ENCODE results near the gene SPG7. TPM values are rescaled to one million over a fixed set of nuclear protein-coding genes. Genes with fewer than 3 reads are reported as not detected.

Gene SPG7
- total RNA-seq, 6 experiments from 2014 or later = 44.0 to 70.5 (median 57.0) TPM

GRCh38 chr16:89538286-89538685, 30.1 kb downstream of the SPG7 start:
- ATAC-seq = no peak
- whole genome bisulfite sequencing (ENCODE audit: insufficient coverage, low coverage, low lambda C conversion rate, missing lambda C conversion rate) = 100% methylated on average over 1 of the region's 12 CpGs
- H3K4me3 ChIP-seq = no peak overlapping the region

GRCh38 chr16:89540557-89540956, 32.4 kb downstream of the SPG7 start:
- Histone ChIP-seq H3K27ac (no peak overlapping the region), H3K36me3 (peaks cover 0 to 14% (median 5%) of the 10 kb centered on the region in 4 donors), H3K27me3 (no peaks in the 10 kb centered on the region), H3K9me3 (no peaks in the 10 kb centered on the region), H3K4me3 (no peak overlapping the region), H3K4me1 (peaks cover 0 to 14% (median 4%) of the 10 kb centered on the region in 4 donors)
- no peak for DNase-seq
- WGBS (ENCODE audit: insufficient coverage, low coverage, low lambda C conversion rate, missing lambda C conversion rate) = 91% methylated on average over 12 of the region's 13 CpGs
- no peak for TF ChIP-seq CTCF (IDR thresholded peaks at IDR 0.05)
- no peak for TF ChIP-seq POLR2A (IDR thresholded peaks at IDR 0.05)
- intact Hi-C loops (cut with DNase I) = no loop called here
- no peak for ATAC-seq

More at GRCh38 chr16:89538286-89538685, 30.1 kb downstream of the SPG7 start:
- Histone ChIP-seq H3K4me1 (peaks cover 0 to 18% (median 7%) of the 10 kb centered on the region in 4 donors), H3K27me3 (no peaks in the 10 kb centered on the region), H3K36me3 (peaks cover 0 to 17% (median 5%) of the 10 kb centered on the region in 4 donors), H3K9me3 (no peaks in the 10 kb centered on the region), H3K27ac (no peak overlapping the region)
- intact Hi-C loops (cut with DNase I) = no loop called here
- TF ChIP-seq CTCF (IDR thresholded peaks at IDR 0.05) (no peak), POLR2A (IDR thresholded peaks at IDR 0.05) (no peak)
- no peak for DNase-seq

GRCh38 chr16:89541792-89542191, 33.6 kb downstream of the SPG7 start:
- no peak overlapping the region for H3K27ac ChIP-seq
- intact Hi-C loops (cut with DNase I) = no loop called here
- peaks cover 0 to 15% (median 8%) of the 10 kb centered on the region in 4 donors for H3K36me3 ChIP-seq
- no peaks in the 10 kb centered on the region for H3K9me3 ChIP-seq
- peaks cover 0 to 22% (median 7%) of the 10 kb centered on the region in 4 donors for H3K4me1 ChIP-seq
- WGBS (ENCODE audit: insufficient coverage, low coverage, low lambda C conversion rate, missing lambda C conversion rate) = 100% methylated on average over 3 of the region's 21 CpGs
- ATAC-seq (no peak), DNase-seq (no peak)
- no peaks in the 10 kb centered on the region for H3K27me3 ChIP-seq
- no peak overlapping the region for H3K4me3 ChIP-seq
- TF ChIP-seq POLR2A (IDR thresholded peaks at IDR 0.05) = no peak

DNA sequence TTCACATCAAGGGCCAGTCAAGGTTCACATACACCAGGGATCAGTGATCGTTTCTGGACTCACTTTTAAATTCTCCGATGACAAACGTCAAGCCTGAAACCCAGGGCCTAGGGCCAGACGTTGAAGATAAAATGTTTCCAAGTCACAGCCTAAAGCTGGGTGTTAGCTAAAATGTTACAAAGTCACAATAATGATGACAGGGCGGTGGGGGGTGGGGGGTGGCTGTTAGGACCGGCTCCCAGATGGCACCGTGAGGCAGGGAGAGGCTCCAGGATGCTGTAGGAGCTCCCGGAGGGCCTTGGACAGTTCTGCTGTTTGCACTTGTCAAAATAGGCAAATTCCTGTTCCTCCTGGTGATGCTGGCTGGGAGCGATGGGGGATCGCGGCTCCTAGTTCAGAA, 35.9 kb downstream of the SPG7 start:
- H3K27ac ChIP-seq = no peak overlapping the region
- DNase-seq (no peak), ATAC-seq (no peak)
- no peak for TF ChIP-seq CTCF (IDR thresholded peaks at IDR 0.05)
- TF ChIP-seq POLR2A (IDR thresholded peaks at IDR 0.05) = no peak
- intact Hi-C loops (cut with DNase I) = no loop called here
- H3K27me3 ChIP-seq = no peaks in the 10 kb centered on the region
- peaks cover 0 to 25% (median 6%) of the 10 kb centered on the region in 4 donors for H3K36me3 ChIP-seq
- no peaks in the 10 kb centered on the region for H3K9me3 ChIP-seq
- no peak overlapping the region for H3K4me3 ChIP-seq
- 89% methylated on average over 7 of the region's 11 CpGs for WGBS (ENCODE audit: insufficient coverage, low coverage, low lambda C conversion rate, missing lambda C conversion rate)
- peaks cover 0 to 22% (median 7%) of the 10 kb centered on the region in 4 donors for H3K4me1 ChIP-seq

GRCh38 chr16:89544713-89545043, 36.5 kb downstream of the SPG7 start:
- H3K36me3 ChIP-seq = peaks cover 0 to 30% (median 6%) of the 10 kb centered on the region in 4 donors
- intact Hi-C loops (cut with DNase I) = no loop called here

More at GRCh38 chr16:89544713-89545043, 36.5 kb downstream of the SPG7 start:
- WGBS (ENCODE audit: insufficient coverage, low coverage, low lambda C conversion rate, missing lambda C conversion rate) = 60% methylated on average over 1 of the region's 13 CpGs
- Histone ChIP-seq H3K9me3 (no peaks in the 10 kb centered on the region), H3K27me3 (no peaks in the 10 kb centered on the region), H3K4me1 (peaks cover 0 to 22% (median 7%) of the 10 kb centered on the region in 4 donors), H3K4me3 (no peak overlapping the region), H3K27ac (no peak overlapping the region)
- no peak for TF ChIP-seq POLR2A (IDR thresholded peaks at IDR 0.05)
- TF ChIP-seq CTCF (IDR thresholded peaks at IDR 0.05) = no peak
- ATAC-seq (no peak), DNase-seq (no peak)

Measured in right lobe of liver (tissue), 6 donors.